ENCODE data around the gene ACOT13.

DNA sequence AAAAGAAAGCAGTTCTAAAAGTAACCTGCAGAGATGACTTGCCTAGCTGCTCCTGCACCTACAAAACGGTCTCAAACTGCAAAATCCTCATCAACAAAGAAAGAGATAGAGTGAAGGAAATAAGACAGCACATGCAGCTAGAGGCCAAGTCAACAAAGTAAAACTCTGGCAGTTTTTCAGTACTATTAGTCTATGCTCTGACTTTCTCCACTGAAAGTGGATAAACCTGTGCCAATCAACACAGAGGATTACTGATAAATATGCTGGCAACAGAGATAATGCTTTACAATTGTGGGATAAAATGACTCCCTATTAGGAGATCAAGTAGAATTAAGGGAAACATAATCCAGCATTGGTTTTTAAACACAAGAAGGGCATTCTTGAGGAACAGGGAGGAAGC lies 34.3 kb upstream of the ACOT13 start:
- TF ChIP-seq POLR2A (IDR thresholded peaks at IDR 0.05; ENCODE audit: low read depth, low read length): no peak
- no peak for TF ChIP-seq MXI1 (IDR thresholded peaks at IDR 0.05; ENCODE audit: borderline replicate concordance, low read depth, low read length)
- TF ChIP-seq, protein P1, sequence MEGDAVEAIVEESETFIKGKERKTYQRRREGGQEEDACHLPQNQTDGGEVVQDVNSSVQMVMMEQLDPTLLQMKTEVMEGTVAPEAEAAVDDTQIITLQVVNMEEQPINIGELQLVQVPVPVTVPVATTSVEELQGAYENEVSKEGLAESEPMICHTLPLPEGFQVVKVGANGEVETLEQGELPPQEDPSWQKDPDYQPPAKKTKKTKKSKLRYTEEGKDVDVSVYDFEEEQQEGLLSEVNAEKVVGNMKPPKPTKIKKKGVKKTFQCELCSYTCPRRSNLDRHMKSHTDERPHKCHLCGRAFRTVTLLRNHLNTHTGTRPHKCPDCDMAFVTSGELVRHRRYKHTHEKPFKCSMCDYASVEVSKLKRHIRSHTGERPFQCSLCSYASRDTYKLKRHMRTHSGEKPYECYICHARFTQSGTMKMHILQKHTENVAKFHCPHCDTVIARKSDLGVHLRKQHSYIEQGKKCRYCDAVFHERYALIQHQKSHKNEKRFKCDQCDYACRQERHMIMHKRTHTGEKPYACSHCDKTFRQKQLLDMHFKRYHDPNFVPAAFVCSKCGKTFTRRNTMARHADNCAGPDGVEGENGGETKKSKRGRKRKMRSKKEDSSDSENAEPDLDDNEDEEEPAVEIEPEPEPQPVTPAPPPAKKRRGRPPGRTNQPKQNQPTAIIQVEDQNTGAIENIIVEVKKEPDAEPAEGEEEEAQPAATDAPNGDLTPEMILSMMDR (conservative IDR thresholded peaks at IDR 0.05; ENCODE audit: low read depth, low read length): no peak
- TF ChIP-seq RFX5 (IDR thresholded peaks at IDR 0.05; ENCODE audit: low read depth, low read length): no peak
- TF ChIP-seq RCOR1 (IDR thresholded peaks at IDR 0.05; ENCODE audit: insufficient replicate concordance, low read length): no peak
- no peak for TF ChIP-seq CEBPB (IDR thresholded peaks at IDR 0.05; ENCODE audit: low read depth, low read length)
- no peak for TF ChIP-seq FOS (IDR thresholded peaks at IDR 0.05; ENCODE audit: low read depth, low read length)
- TF ChIP-seq RAD21 (IDR thresholded peaks at IDR 0.05; ENCODE audit: low read length): no peak
- no peak for TF ChIP-seq NFE2L2 (IDR thresholded peaks at IDR 0.05; ENCODE audit: low read depth, low read length)
- TF ChIP-seq, protein P2, sequence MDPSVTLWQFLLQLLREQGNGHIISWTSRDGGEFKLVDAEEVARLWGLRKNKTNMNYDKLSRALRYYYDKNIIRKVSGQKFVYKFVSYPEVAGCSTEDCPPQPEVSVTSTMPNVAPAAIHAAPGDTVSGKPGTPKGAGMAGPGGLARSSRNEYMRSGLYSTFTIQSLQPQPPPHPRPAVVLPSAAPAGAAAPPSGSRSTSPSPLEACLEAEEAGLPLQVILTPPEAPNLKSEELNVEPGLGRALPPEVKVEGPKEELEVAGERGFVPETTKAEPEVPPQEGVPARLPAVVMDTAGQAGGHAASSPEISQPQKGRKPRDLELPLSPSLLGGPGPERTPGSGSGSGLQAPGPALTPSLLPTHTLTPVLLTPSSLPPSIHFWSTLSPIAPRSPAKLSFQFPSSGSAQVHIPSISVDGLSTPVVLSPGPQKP (IDR thresholded peaks at IDR 0.05; ENCODE audit: borderline replicate concordance, low read depth, low read length): no peak
- TF ChIP-seq SMC3 (IDR thresholded peaks at IDR 0.05; ENCODE audit: low read depth, low read length): no peak
